Ovary (tissue), 3 donors: Measurements from ENCODE around the gene ROBO1.

Experiments
- CTCF ChIP-seq, 3 donors: fragments of 450-650 bp in 2 of 3; fragments of 200-600 bp in 1 of 3; IDR thresholded peaks; one replicate each; pipeline versions ENCODE4 v1.5.1 to v1.8.0; 2016 to 2022; ENCODE audit warnings: antibody characterized with exemption in 3 of 3, mild to moderate bottlenecking in 1 of 3
- EP300 ChIP-seq: sonication (generic); formaldehyde crosslinking; IDR thresholded peaks from one replicate; pipeline ENCODE4 v1.6.1; 2017; ENCODE audit warnings: antibody characterized with exemption
- POLR2A ChIP-seq: fragments of 450-650 bp; IDR thresholded peaks from one replicate; pipeline ENCODE4 v1.6.1; 2017; ENCODE audit warnings: antibody characterized with exemption, mild to moderate bottlenecking, moderate library complexity
- donor health status: DM: no; HTN: no; CAD: no.

- TF ChIP-seq CTCF (IDR thresholded peaks at IDR 0.05) (no peak), POLR2A (no peak), EP300 (no peak)
Measured at GRCh38 chr3:79157191-79157590, 610.6 kb downstream of the ROBO1 start.
